Muscle of leg (tissue), 10 donors: ENCODE results near the gene ERCC6. TPM values are rescaled to one million over a fixed set of nuclear protein-coding genes. Genes with fewer than 3 reads are reported as not detected.

Experiments
- DNase-seq: peaks from one replicate; pipeline ENCODE4 v3.0.0; 2013
- H3K27ac ChIP-seq: one replicate; pipeline ENCODE4 v1.5.1; 2013; ENCODE audit warnings: mild to moderate bottlenecking, low read length, control low read depth
- H3K27me3 ChIP-seq: one replicate; pipeline ENCODE4 v1.6.1; 2013; ENCODE audit warnings: low read length; ENCODE audit not compliant: control insufficient read depth, insufficient read depth
- H3K36me3 ChIP-seq: one replicate; pipeline ENCODE4 v1.6.1; 2013; ENCODE audit warnings: low read length; ENCODE audit not compliant: control insufficient read depth, insufficient read depth
- H3K4me1 ChIP-seq: one replicate; pipeline ENCODE4 v1.6.1; 2013; ENCODE audit warnings: low read length; ENCODE audit not compliant: control insufficient read depth, insufficient read depth
- H3K4me3 ChIP-seq: one replicate; pipeline ENCODE4 v1.5.1; 2013; ENCODE audit warnings: low read length, control low read depth
- H3K9me3 ChIP-seq: replicated peaks from 2 replicates; pipeline ENCODE4 v1.6.1; 2013; ENCODE audit warnings: low read depth, low read length; ENCODE audit not compliant: control insufficient read depth
- polyA plus RNA-seq, 8 donors: library from polyadenylated mRNA; unstranded; fragments of 120-200 nt; gene quantifications; one replicate each; pipeline versions ENCODE4 v1.2.1 to v1.2.3, GENCODE V29; 2013; ENCODE audit warnings: inconsistent platforms in 1 of 8, low replicate concordance in 1 of 8; ENCODE audit not compliant: insufficient read length in 8 of 8, insufficient read depth in 1 of 8
- total RNA-seq: library from RNA; stranded (reverse); fragments of 120-200 nt; gene quantifications from one replicate; pipeline ENCODE4 v1.2.4, GENCODE V29; 2013

ERCC6 gene
- total and polyA plus RNA-seq, 9 donors = 7.5 to 10.6 (median 9.3) TPM

- Histone ChIP-seq H3K4me1 (no peaks in the 10 kb centered on the region), H3K4me3 (no peak overlapping the region)
Observed at GRCh38 chr10:49465736-49466135, 73.2 kb downstream of the ERCC6 start.

More at GRCh38 chr10:49465736-49466135, 73.2 kb downstream of the ERCC6 start:
- Histone ChIP-seq H3K27ac (no peak overlapping the region), H3K27me3 (no peaks in the 10 kb centered on the region), H3K9me3 (no peaks in the 10 kb centered on the region), H3K36me3 (peaks cover 19% of the 10 kb centered on the region)
- no peak for DNase-seq

Other genes starting within 250 kb of the ERCC6 start
- 10.8 TPM for gene C10orf71, start 240.0 kb downstream of the ERCC6 start, total RNA-seq
- 10 to 100 TPM; 16.5 to 26.6 (median 21.6) TPM for gene C10orf71, start 240.0 kb downstream of the ERCC6 start, polyA plus RNA-seq
- not detected for gene DRGX, start 143.0 kb downstream of the ERCC6 start, total RNA-seq
- not detected for gene DRGX, start 143.0 kb downstream of the ERCC6 start, polyA plus RNA-seq
- not detected for gene SLC18A3, start 71.2 kb upstream of the ERCC6 start, total RNA-seq
- gene SLC18A3, start 71.2 kb upstream of the ERCC6 start, polyA plus RNA-seq = under 1 TPM in 1 of 8 donors, not detected in 7; 0.16 TPM
- gene CHAT, start 74.9 kb upstream of the ERCC6 start, total RNA-seq = not detected
- under 1 TPM in 1 of 8 donors, not detected in 7; 0.32 TPM for gene CHAT, start 74.9 kb upstream of the ERCC6 start, polyA plus RNA-seq
- gene C10orf53, start 140.5 kb upstream of the ERCC6 start, total RNA-seq = not detected
- gene C10orf53, start 140.5 kb upstream of the ERCC6 start, polyA plus RNA-seq = not detected
- gene OGDHL, start 223.2 kb upstream of the ERCC6 start, total RNA-seq = 0.31 TPM
- gene OGDHL, start 223.2 kb upstream of the ERCC6 start, polyA plus RNA-seq = 1 to 10 TPM in 1 of 8 donors, under 1 TPM in 7; 0.26 to 2.1 (median 0.43) TPM